MM.1S (cell line): Measurements from ENCODE around the gene ADD1.

ENCODE experiments used
- DNase-seq: peaks from one replicate; pipeline ENCODE4 v3.0.0-alpha.2; 2015
- H2AFZ ChIP-seq: fragments of 300-600 bp; sonication (generic); 2 replicates; pipeline ENCODE4 v1.6.0; 2016; ENCODE audit warnings: antibody characterized with exemption, low read length
- H3F3A ChIP-seq: fragments of 300-600 bp; sonication (generic); 2 replicates; pipeline ENCODE4 v1.6.1; 2016; ENCODE audit warnings: mild to moderate bottlenecking, antibody characterized with exemption, low read length, moderate library complexity, mixed read lengths; ENCODE audit not compliant: insufficient read depth
- H3K27ac ChIP-seq: fragments of 300-600 bp; sonication (generic); 2 replicates; pipeline ENCODE4 v1.5.1; 2016; ENCODE audit warnings: mild to moderate bottlenecking, low read length
- H3K27me3 ChIP-seq: fragments of 300-600 bp; sonication (generic); replicated peaks from 2 replicates; pipeline ENCODE4 v1.6.0; 2016; ENCODE audit warnings: low read length; ENCODE audit not compliant: insufficient read depth
- H3K36me3 ChIP-seq: fragments of 300-600 bp; sonication (generic); replicated peaks from 2 replicates; pipeline ENCODE4 v1.6.1; 2016; ENCODE audit warnings: mild to moderate bottlenecking, low read length, mixed read lengths; ENCODE audit not compliant: insufficient read depth
- H3K4me1 ChIP-seq: fragments of 300-600 bp; sonication (generic); 2 replicates; pipeline ENCODE4 v1.6.1; 2016; ENCODE audit warnings: low read length, mixed read lengths
- H3K4me2 ChIP-seq: fragments of 300-600 bp; sonication (generic); 2 replicates; pipeline ENCODE4 v1.6.0; 2016; ENCODE audit warnings: low read depth, low read length
- H3K4me3 ChIP-seq: fragments of 300-600 bp; sonication (generic); 2 replicates; pipeline ENCODE4 v1.5.1; 2016; ENCODE audit warnings: low read length, mixed read lengths
- H3K79me2 ChIP-seq: fragments of 300-600 bp; sonication (generic); 2 replicates; pipeline ENCODE4 v1.6.1; 2016; ENCODE audit warnings: mixed run types, low read length, mixed read lengths
- H3K9ac ChIP-seq: fragments of 300-600 bp; sonication (generic); 2 replicates; pipeline ENCODE4 v1.6.1; 2016; ENCODE audit warnings: low read length, mixed read lengths
- H3K9me2 ChIP-seq: fragments of 300-600 bp; sonication (generic); replicated peaks from 2 replicates; pipeline ENCODE4 v1.6.1; 2016; ENCODE audit warnings: mild to moderate bottlenecking, low read length, mixed read lengths; ENCODE audit not compliant: insufficient read depth
- H3K9me3 ChIP-seq: fragments of 300-600 bp; sonication (generic); replicated peaks from 2 replicates; pipeline ENCODE4 v1.6.1; 2016; ENCODE audit warnings: mild to moderate bottlenecking, low read length, mixed read lengths; ENCODE audit not compliant: insufficient read depth
- H4K20me1 ChIP-seq: fragments of 300-600 bp; sonication (generic); 2 replicates; pipeline ENCODE4 v1.6.1; 2016; ENCODE audit warnings: mild to moderate bottlenecking, low read length, moderate library complexity, mixed read lengths; ENCODE audit not compliant: insufficient read depth
- CTCF ChIP-seq: fragments of 300-600 bp; sonication (generic); IDR thresholded peaks from 2 replicates; pipeline ENCODE4 v1.5.1; 2016; ENCODE audit warnings: antibody characterized with exemption, low read length, mixed read lengths
- EZH2 ChIP-seq: fragments of 300-600 bp; sonication (generic); optimal IDR thresholded peaks from 2 replicates; pipeline ENCODE3; 2017; ENCODE audit warnings: low read depth, mild to moderate bottlenecking, antibody characterized with exemption, low read length, mixed read lengths
- EZH2phosphoT487 ChIP-seq: fragments of 300-600 bp; sonication (generic); IDR thresholded peaks from 2 replicates; pipeline ENCODE4 v1.6.1; 2018; ENCODE audit warnings: antibody characterized with exemption, low read length

ADD1 gene

GRCh38 chr4:2843263-2843940 lies at the start of gene ADD1:
Gene ADD1 (plus strand): TSS chr4:2843844. CDS start chr4:2875916, 32,072 bp downstream.
- H3F3A ChIP-seq: peaks cover 17% of the 10 kb centered on the region
- H3K9me3 ChIP-seq: no peaks in the 10 kb centered on the region

GRCh38 chr4:2794486-2795299 lies 49.0 kb upstream of the ADD1 start:
- Histone ChIP-seq H2AFZ (no peak overlapping the region), H3F3A (no peaks in the 10 kb centered on the region), H3K9me2 (no peaks in the 10 kb centered on the region), H3K4me3 (no peak overlapping the region), H3K9me3 (no peaks in the 10 kb centered on the region), H3K4me2 (no peak overlapping the region), H3K9ac (no peak overlapping the region), H4K20me1 (no peaks in the 10 kb centered on the region), H3K36me3 (no peaks in the 10 kb centered on the region), H3K79me2 (no peaks in the 10 kb centered on the region), H3K4me1 (0 out of 2 replicates have a peak, but pooled peaks cover 8% of the 10 kb centered on the region), H3K27me3 (no peaks in the 10 kb centered on the region), H3K27ac (no peak overlapping the region)
- TF ChIP-seq EZH2 (no peak), CTCF (no peak), EZH2phosphoT487 (no peak)
- DNase-seq: no peak

More at GRCh38 chr4:2843263-2843940, at the start of gene ADD1:
- H3K27ac ChIP-seq: peak within 1 kb of the TSS; percentile 52
- peak within 1 kb of the TSS; percentile 86 for H2AFZ ChIP-seq
- H3K4me3 ChIP-seq: peak within 1 kb of the TSS; percentile 91
- TF ChIP-seq EZH2 (no peak), EZH2phosphoT487 (no peak), CTCF (no peak)
- no peaks in the 10 kb centered on the region for H3K36me3 ChIP-seq
- peaks cover 39% of the 10 kb centered on the region for H3K79me2 ChIP-seq
- peaks cover 10% of the 10 kb centered on the region; the same call in 1 of the 2 replicates for H4K20me1 ChIP-seq
- H3K9ac ChIP-seq: peak within 1 kb of the TSS; percentile 81
- no peaks in the 10 kb centered on the region for H3K9me2 ChIP-seq
- peak; percentile 90 for DNase-seq
- H3K4me1 ChIP-seq: peaks cover 12% of the 10 kb centered on the region
- peak within 1 kb of the TSS; percentile 80 for H3K4me2 ChIP-seq
- H3K27me3 ChIP-seq: no peaks in the 10 kb centered on the region

GRCh38 chr4:2795300-2795892 lies 48.2 kb upstream of the ADD1 start:
- Histone ChIP-seq H3K4me2 (no peak overlapping the region), H4K20me1 (no peaks in the 10 kb centered on the region), H3K9ac (no peak overlapping the region), H3F3A (no peaks in the 10 kb centered on the region), H3K36me3 (no peaks in the 10 kb centered on the region), H3K4me1 (0 out of 2 replicates have a peak, but pooled peaks cover 8% of the 10 kb centered on the region), H3K9me3 (no peaks in the 10 kb centered on the region), H3K79me2 (no peaks in the 10 kb centered on the region), H3K27ac (no peak overlapping the region), H3K27me3 (no peaks in the 10 kb centered on the region), H3K4me3 (no peak overlapping the region), H2AFZ (no peak overlapping the region), H3K9me2 (no peaks in the 10 kb centered on the region)
- TF ChIP-seq EZH2: no peak
- no peak for TF ChIP-seq CTCF
- TF ChIP-seq EZH2phosphoT487: no peak
- no peak for DNase-seq
